HG03432 (cell line): ENCODE results near the gene TOM1L2.
"Not testable (repeated sequence)": the region's sequence is repeated elsewhere in the genome, so short reads cannot be mapped to it uniquely, and the experiment has no call there.

Experiments
- ATAC-seq: cut with Tn5 transposase; IDR thresholded peaks from one replicate; pipeline ENCODE4 v1.9.1; 2021; ENCODE audit warnings: mild to moderate bottlenecking, moderate library complexity; ENCODE audit not compliant: unreplicated experiment

TOM1L2 gene

GRCh38 chr17:17944743-17945142, 27.5 kb downstream of the TOM1L2 start:
- no peak for ATAC-seq

DNA sequence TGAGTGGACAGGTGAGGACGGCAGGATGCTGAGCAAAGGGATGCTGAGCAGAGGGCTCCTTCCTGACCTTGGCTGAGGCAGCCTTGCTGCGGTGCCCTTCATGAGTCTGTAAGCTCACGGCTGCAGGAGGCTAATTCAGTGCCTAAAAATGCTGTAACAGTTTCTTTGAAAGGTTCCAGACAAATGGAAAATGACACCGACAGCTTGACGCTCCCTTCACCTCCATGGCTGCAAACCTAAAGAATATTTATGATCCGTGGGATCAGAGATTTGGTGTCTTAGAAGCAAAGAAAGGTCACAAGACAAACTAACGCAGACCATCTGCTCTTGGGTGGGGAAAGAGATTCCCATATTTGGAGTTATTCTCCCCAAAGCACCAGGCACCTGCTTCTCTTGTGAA, 28.0 kb downstream of the TOM1L2 start:
- no peak for ATAC-seq

- no peak for ATAC-seq
These were observed 28.8 kb downstream of the TOM1L2 start for GRCh38 chr17:17943281-17943984.

DNA sequence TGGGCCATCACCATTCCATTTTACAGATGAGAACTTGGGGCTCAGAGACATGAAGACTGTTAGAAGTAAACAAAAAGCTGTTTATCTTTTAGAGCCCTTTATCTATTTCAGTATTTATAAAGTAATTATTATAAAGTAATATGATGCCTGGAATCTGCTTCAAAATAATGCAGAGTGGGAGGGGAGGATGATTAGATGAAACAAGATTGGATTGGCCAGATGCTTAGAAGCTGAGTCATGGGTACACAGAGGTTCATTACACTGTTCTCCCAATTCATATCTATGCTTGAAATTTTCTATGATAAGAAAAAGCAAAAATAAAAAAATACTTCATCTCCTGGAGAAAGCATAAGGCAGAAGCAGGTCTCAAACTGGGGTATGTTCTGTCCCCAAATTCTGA, 29.4 kb downstream of the TOM1L2 start:
- no peak for ATAC-seq

GRCh38 chr17:17941015-17941414, 31.2 kb downstream of the TOM1L2 start:
- no peak for ATAC-seq

DNA sequence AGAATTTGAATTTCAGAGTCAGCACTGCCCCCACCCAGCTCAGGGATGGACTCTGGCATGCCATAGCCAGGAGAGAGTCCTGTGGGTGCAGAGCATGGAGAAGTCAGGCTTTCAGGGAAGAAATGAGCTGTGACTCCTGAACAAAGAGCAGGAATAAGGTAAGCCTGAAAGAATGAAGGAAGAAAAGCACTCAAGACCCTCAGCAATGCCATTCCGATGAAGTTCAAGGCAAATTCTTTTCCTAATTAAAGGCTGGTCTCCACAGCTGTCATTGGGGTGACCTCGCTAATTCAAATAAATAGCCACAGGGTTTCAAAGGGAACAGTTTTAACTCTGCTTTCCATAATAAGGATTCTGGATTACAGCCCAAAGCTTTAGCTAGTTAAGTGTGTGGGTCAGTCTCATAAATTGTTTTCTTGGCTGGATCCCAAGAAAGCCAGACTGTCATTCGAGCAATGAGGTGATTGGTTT, 31.7 kb downstream of the TOM1L2 start:
- no peak for ATAC-seq

DNA sequence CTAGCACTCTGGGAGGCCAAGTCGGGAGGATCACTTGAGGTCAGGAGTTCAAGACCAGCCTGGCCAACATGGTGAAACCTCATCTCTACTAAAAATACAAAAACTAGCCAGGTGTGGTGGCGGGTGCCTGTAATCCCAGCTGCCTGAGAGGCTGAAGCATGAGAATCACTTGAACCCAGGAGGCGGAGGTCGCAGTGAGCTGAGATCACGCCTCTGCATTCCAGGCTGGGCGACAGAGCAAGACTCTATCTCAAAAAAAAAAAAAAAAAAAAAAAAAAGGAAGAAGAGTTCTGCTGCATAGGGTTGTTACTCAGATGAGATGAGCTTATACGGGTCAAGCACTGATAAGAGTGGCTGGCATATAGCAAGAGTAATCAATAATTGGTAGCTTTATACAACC, 32.3 kb downstream of the TOM1L2 start:
- ATAC-seq = not testable (repeated sequence)

DNA sequence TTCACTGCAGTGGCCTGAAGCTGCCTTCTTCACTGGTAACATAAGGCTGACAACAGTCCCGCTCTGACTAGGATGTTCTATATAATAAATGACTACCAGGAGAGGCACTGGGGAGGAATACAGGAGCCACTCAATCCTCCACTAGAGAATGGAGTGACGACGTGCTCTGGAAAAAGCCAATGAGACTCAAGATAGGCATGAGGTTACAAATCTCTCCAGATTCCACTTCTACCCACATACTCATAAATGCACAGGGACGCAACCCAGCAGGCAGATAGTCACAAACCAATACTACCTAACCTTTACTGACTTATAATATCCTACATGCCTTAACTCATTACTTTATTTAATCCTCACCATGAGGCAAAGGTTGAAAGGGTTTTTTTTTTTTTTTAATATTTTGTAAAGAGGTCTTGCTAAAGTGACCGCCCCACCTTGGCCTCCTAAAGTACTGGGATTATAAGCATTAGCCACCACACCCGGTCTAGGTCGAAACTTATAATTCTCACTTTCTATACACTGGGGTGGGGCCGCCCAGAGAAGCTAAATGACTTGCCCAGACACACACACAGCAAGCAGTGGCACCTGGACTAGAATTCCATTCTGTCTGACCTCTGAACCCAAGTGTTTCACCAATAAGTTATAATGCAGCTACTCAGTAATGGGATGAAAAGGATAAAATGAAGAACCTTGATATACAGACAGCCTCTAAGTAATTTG, 33.7 kb downstream of the TOM1L2 start:
- no peak for ATAC-seq

DNA sequence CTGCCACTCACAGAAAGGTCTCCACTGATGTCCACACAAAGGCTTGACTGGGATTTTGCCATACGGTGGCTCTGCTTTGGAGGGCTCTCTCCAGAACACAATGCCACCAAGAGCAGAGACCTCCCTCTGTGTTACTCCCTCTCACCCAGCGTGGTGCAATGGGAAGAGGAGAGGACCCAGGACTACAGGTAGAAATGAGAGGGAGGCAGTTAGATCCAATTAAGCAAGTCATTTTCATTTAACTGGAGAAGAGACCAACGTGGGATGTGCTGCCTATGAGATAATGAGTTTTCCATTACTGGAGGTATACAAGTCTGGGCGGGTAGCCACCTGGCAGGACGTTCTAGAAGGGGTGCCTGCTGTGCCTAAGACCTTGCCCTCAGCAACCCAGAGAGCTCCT, 34.2 kb downstream of the TOM1L2 start:
- no peak for ATAC-seq

- no peak for ATAC-seq
These were observed 34.9 kb downstream of the TOM1L2 start for GRCh38 chr17:17937201-17937853.

DNA sequence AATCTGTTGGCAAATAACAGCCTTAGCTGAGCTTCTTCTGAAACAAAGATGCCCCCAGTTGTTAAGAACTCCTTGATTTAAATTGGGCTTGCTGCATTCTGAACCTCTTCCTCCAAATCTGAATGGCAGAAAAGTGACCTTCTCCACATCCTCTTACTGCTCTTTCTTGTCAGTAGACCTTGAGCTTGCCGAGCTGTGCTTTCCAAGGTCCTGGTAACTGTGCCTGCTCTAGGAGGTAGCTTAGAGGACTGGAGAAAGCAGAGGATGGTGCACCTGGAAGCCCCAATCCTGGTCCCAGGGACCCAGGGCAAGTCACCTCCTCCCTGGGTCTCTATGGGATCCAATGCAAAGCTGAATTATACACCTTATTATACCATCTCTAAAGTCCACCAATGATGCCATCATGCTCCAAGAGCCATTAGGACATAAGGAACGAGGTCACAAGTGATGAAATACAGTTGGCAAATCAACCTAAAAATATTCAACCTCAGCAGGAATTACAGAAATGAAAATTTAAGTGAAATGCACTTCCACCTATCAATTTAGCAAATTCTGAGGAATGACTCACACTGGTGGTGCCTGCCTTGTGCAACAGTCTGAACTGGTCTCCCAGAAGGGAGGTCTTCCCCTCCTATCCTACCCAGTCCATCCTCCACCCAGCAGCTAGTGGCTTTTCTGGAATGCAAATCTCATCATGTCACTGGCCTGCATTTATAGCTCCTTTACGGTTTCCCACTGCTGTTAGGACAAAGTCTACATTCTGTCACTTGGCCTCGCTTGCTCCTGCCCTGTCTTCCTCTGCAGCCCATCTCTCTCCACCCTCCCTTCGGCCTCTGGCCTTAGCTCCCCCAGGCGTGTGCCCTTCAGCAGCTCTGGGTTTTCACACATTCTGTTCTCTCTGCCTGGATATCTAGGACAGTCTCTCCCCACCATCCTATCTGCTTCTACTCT, 36.6 kb downstream of the TOM1L2 start:
- ATAC-seq = no peak

DNA sequence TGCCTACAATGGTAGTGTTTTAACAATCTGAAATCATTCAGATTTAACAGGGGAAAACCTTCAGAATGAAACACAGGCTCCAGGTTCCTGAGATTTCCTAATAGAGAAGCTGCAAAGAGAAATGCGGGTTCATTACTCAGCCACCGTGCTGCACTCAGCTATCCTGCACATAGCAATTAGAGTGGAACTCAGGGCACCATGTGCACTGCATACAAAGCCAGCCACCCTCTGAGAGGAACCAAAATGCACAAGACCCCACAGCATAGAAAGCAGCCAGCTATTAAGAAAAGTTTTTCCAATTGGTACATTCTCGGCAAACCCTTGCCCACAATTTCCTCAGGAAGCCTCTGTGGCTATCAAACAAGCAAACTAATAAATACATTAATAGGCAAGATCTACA, 37.4 kb downstream of the TOM1L2 start:
- ATAC-seq = no peak

- ATAC-seq = no peak
These were observed 38.0 kb downstream of the TOM1L2 start for GRCh38 chr17:17934214-17934613.

- ATAC-seq = no peak
These were observed 38.4 kb downstream of the TOM1L2 start for GRCh38 chr17:17933775-17934174.

- no peak for ATAC-seq
These were observed 41.0 kb downstream of the TOM1L2 start for GRCh38 chr17:17931159-17931558.

GRCh38 chr17:17930674-17931073, 41.5 kb downstream of the TOM1L2 start:
- no peak for ATAC-seq

GRCh38 chr17:17929655-17930380, 42.4 kb downstream of the TOM1L2 start:
- ATAC-seq = no peak

- ATAC-seq = no peak
These were observed 43.6 kb downstream of the TOM1L2 start for GRCh38 chr17:17928398-17929287.

- no peak for ATAC-seq
These were observed 45.3 kb downstream of the TOM1L2 start for GRCh38 chr17:17926840-17927449.
